EH (cell line): ENCODE data around the gene PTPN9.
"Not testable (repeated sequence)": the region's sequence is repeated elsewhere in the genome, so short reads cannot be mapped to it uniquely, and the experiment has no call there.

ENCODE experiments used
- DNase-seq: peaks from one replicate; pipeline ENCODE4 v3.0.0-alpha.2; 2015; ENCODE audit warnings: low read depth

The PTPN9 gene

GRCh38 chr15:75453703-75454470 lies 125.2 kb downstream of the PTPN9 start:
- DNase-seq = peak; percentile 100

- peak; percentile 23 for DNase-seq
These were observed 126.0 kb downstream of the PTPN9 start for GRCh38 chr15:75452865-75453702.

GRCh38 chr15:75452364-75452864 lies 126.7 kb downstream of the PTPN9 start:
- peak; percentile 86 for DNase-seq

- DNase-seq = peak; percentile 100
These were observed 127.3 kb downstream of the PTPN9 start, which contains the start of gene SIN3A for GRCh38 chr15:75451674-75452363. SIN3A (minus strand) TSS chr15:75451690; CDS start chr15:75430375, 21,315 bp downstream.

- DNase-seq = no peak
These were observed 127.9 kb downstream of the PTPN9 start for GRCh38 chr15:75451202-75451673.

GRCh38 chr15:75450307-75451201 lies 128.6 kb downstream of the PTPN9 start:
- peak; percentile 98 for DNase-seq

GRCh38 chr15:75449585-75450306 lies 129.4 kb downstream of the PTPN9 start:
- DNase-seq = no peak

GRCh38 chr15:75448171-75448570 lies 130.9 kb downstream of the PTPN9 start:
- DNase-seq = not testable (repeated sequence)

GRCh38 chr15:75446151-75446550 lies 133.0 kb downstream of the PTPN9 start:
- no peak for DNase-seq

- not testable (repeated sequence) for DNase-seq
These were observed 133.8 kb downstream of the PTPN9 start for GRCh38 chr15:75445324-75445723.

GRCh38 chr15:75443972-75444453 lies 135.1 kb downstream of the PTPN9 start:
- peak; percentile 68 for DNase-seq

- DNase-seq = no peak
These were observed 141.4 kb downstream of the PTPN9 start for GRCh38 chr15:75437721-75438120.

- DNase-seq = no peak
These were observed 142.2 kb downstream of the PTPN9 start for GRCh38 chr15:75436881-75437280.

GRCh38 chr15:75431682-75432081 lies 147.4 kb downstream of the PTPN9 start:
- DNase-seq = peak; percentile 8

- DNase-seq = no peak
These were observed 147.8 kb downstream of the PTPN9 start for GRCh38 chr15:75431270-75431669.

GRCh38 chr15:75430259-75430658 lies 148.9 kb downstream of the PTPN9 start:
- no peak for DNase-seq

GRCh38 chr15:75428152-75428551 lies 151.0 kb downstream of the PTPN9 start:
- DNase-seq = no peak

GRCh38 chr15:75425966-75426500 lies 153.1 kb downstream of the PTPN9 start:
- DNase-seq = no peak

GRCh38 chr15:75422554-75422953 lies 156.6 kb downstream of the PTPN9 start:
- DNase-seq = no peak

GRCh38 chr15:75420698-75421097 lies 158.4 kb downstream of the PTPN9 start:
- peak; percentile 7 for DNase-seq
